HEK293 (cell line): ENCODE data around the gene PIK3R4.

ENCODE experiments used
- ZNF654 ChIP-seq: fragments of 450-650 bp; formaldehyde crosslinking; IDR thresholded peaks from 2 replicates; pipeline ENCODE4 v1.5.1; 2016; ENCODE audit warnings: low read depth, missing biosample characterization, missing genetic modification characterization
- TF ChIP-seq, protein P1 (sequence below): fragments of 450-650 bp; formaldehyde crosslinking; IDR thresholded peaks from 2 replicates; pipeline ENCODE4 v1.5.1; 2016; ENCODE audit warnings: missing biosample characterization, missing genetic modification characterization

DNA sequence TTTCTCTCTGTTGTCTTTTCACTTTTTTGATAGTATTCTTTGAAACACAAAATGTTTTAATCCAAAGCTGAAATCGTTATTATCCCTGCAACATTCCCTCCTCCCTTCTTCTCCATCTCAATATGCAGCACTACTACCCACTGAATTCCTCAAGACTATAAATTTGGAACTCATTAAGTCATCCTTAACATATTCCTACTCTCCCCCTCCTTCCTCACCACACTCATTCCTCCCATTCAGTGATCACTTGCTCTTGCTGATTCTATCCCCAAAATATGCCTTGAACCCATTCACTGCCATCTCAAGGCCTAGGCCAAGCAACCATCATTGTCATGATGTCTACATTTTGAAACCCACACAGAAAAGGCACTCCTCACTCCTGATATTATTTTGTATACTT, 2.4 kb upstream of the PIK3R4 start:
- TF ChIP-seq, protein P1, sequence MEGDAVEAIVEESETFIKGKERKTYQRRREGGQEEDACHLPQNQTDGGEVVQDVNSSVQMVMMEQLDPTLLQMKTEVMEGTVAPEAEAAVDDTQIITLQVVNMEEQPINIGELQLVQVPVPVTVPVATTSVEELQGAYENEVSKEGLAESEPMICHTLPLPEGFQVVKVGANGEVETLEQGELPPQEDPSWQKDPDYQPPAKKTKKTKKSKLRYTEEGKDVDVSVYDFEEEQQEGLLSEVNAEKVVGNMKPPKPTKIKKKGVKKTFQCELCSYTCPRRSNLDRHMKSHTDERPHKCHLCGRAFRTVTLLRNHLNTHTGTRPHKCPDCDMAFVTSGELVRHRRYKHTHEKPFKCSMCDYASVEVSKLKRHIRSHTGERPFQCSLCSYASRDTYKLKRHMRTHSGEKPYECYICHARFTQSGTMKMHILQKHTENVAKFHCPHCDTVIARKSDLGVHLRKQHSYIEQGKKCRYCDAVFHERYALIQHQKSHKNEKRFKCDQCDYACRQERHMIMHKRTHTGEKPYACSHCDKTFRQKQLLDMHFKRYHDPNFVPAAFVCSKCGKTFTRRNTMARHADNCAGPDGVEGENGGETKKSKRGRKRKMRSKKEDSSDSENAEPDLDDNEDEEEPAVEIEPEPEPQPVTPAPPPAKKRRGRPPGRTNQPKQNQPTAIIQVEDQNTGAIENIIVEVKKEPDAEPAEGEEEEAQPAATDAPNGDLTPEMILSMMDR (tag by site-specific recombination) = no peak
- no peak for TF ChIP-seq ZNF654 (tag by site-specific recombination)
